Esophagus muscularis mucosa (tissue), 3 donors: ENCODE data around the gene CPEB1.

Source experiments
- CTCF ChIP-seq, 3 experiments: fragments of 200-600 bp in 2 of 3; fragments of 450-650 bp in 1 of 3; sonication (generic) in 2 of 3; IDR thresholded peaks; one replicate each; pipeline ENCODE4 v1.5.1; 2017 to 2019; ENCODE audit warnings: antibody characterized with exemption in 3 of 3, mild to moderate bottlenecking in 2 of 3, moderate library complexity in 1 of 3
- POLR2A ChIP-seq: fragments of 450-650 bp; IDR thresholded peaks from one replicate; pipeline ENCODE4 v1.6.1; 2017; ENCODE audit warnings: antibody characterized with exemption, moderate library complexity, mild to moderate bottlenecking, low read depth

- TF ChIP-seq CTCF (IDR thresholded peaks at IDR 0.05) (no peak), POLR2A (no peak)
Observed at GRCh38 chr15:82532383-82532990, 114.7 kb downstream of the CPEB1 start.
